Cardiac fibroblast (primary cell): ENCODE data around the gene MAIP1.
A peak's percentile ranks its signal among the peaks of the same experiment; 100 is the strongest.
"Not testable (repeated sequence)": the region's sequence is repeated elsewhere in the genome, so short reads cannot be mapped to it uniquely, and the experiment has no call there.

Source experiments
- DNase-seq, 2 donors: peaks; one replicate each; pipeline versions ENCODE4 v3.0.0 to v3.0.0-alpha.2; 2010; ENCODE audit warnings: low read depth in 2 of 2
- H3K4me3 ChIP-seq, 2 donors: replicated peaks in 1 of 2; 1 replicate in 1 of 2; 2 replicates in 1 of 2; pipeline ENCODE4 v1.5.1; 2011; ENCODE audit warnings: low read depth in 2 of 2, low read length in 2 of 2, mild to moderate bottlenecking in 2 of 2, moderate library complexity in 1 of 2
- CTCF ChIP-seq: IDR thresholded peaks from one replicate; pipeline ENCODE4 v1.5.1; 2011; ENCODE audit warnings: low read depth, mild to moderate bottlenecking, low read length, inconsistent platforms

Gene MAIP1

GRCh38 chr2:199955339-199956061, at the start of gene MAIP1, which contains the start of gene TYW5:
MAIP1 (plus strand) TSS chr2:199955582; CDS start chr2:199955799, 217 bp downstream.
TYW5 (minus strand) TSS chr2:199955491; CDS start chr2:199955470, 21 bp downstream.
- H3K4me3 ChIP-seq: peak within 1 kb of the TSS; percentile 91 to 95
- peak; percentile 88 to 90 for DNase-seq
- TF ChIP-seq CTCF: peak; percentile 20

- no peak for TF ChIP-seq CTCF
These were observed 48.2 kb upstream of the MAIP1 start for GRCh38 chr2:199907008-199907714.

GRCh38 chr2:199910338-199911051, 44.9 kb upstream of the MAIP1 start:
- no peak for TF ChIP-seq CTCF
- DNase-seq: no peak
- H3K4me3 ChIP-seq: peak overlapping the region; percentile 15 to 49

More at GRCh38 chr2:199907008-199907714, 48.2 kb upstream of the MAIP1 start:
- no peak overlapping the region for H3K4me3 ChIP-seq
- no peak for DNase-seq

GRCh38 chr2:199911052-199911876, 44.1 kb upstream of the MAIP1 start, which contains the start of gene C2orf69:
C2orf69 (plus strand) TSS chr2:199911293; CDS start chr2:199911439, 146 bp downstream.
- peak; percentile 98 to 99 for DNase-seq
- peak within 1 kb of the TSS; percentile 90 to 97 for H3K4me3 ChIP-seq
- no peak for TF ChIP-seq CTCF

GRCh38 chr2:199911877-199912161, 43.6 kb upstream of the MAIP1 start:
- H3K4me3 ChIP-seq: peak overlapping the region; percentile 90 to 97
- no peak for TF ChIP-seq CTCF
- no peak for DNase-seq

GRCh38 chr2:199912553-199913114, 42.7 kb upstream of the MAIP1 start:
- DNase-seq: not testable (repeated sequence)
- H3K4me3 ChIP-seq: peak overlapping the region; percentile 90 to 97
